IMR-90 (cell line): ENCODE measurements around the gene CTNNA1. TPM values are rescaled to one million over a fixed set of nuclear protein-coding genes. Genes with fewer than 3 reads are reported as not detected.

Source experiments
- ATAC-seq: fragments of 200-7000 bp; cut with Tn5 transposase; 2 replicates; pipeline ENCODE4 v1.9.1; 2020; ENCODE audit warnings: low read depth, mild to moderate bottlenecking, moderate library complexity
- BruUV-seq: library from RNA; stranded (reverse); fragments of 400-500 nt; replicated peaks from 2 replicates; lab custom pipeline; 2021; lab: Mats Ljungman, UMichigan
- CTCF ChIA-PET: fragments of 300-600 bp; formaldehyde crosslinking; extraction: SDS; loops from one replicate; lab custom pipeline; 2021; ENCODE audit warnings: antibody characterized with exemption; lab: Yijun Ruan, JAX
- POLR2A ChIA-PET: fragments of 300-600 bp; sonication (Branson Sonifier 250); formaldehyde crosslinking; loops from one replicate; lab custom pipeline; 2022; ENCODE audit warnings: antibody characterized with exemption; ENCODE audit not compliant: unreplicated experiment; lab: Charles Lee
- DNase-seq: peaks from one replicate; pipeline ENCODE4 v3.0.0; 2013
- H2AFZ ChIP-seq: replicated peaks from 2 replicates; pipeline ENCODE3; 2013; ENCODE audit warnings: low read length, mild to moderate bottlenecking; ENCODE audit not compliant: poor library complexity
- H2AK5ac ChIP-seq: 2 replicates; pipeline ENCODE4 v1.6.1; 2013; ENCODE audit warnings: low read depth, low read length, inconsistent platforms
- H2AK9ac ChIP-seq: replicated peaks from 2 replicates; pipeline ENCODE3; 2013; ENCODE audit warnings: mild to moderate bottlenecking, low read depth, low read length, moderate library complexity; ENCODE audit not compliant: poor library complexity
- H2BK120ac ChIP-seq: 2 replicates; pipeline ENCODE4 v1.6.1; 2013; ENCODE audit warnings: low read depth, low read length, inconsistent platforms
- H2BK15ac ChIP-seq: 3 replicates; pipeline ENCODE4 v1.6.1; 2013; ENCODE audit warnings: low read depth, low read length, inconsistent platforms
- H2BK20ac ChIP-seq: 2 replicates; pipeline ENCODE4 v1.6.1; 2013; ENCODE audit warnings: low read depth, mild to moderate bottlenecking, inconsistent platforms, low read length, moderate library complexity
- H2BK5ac ChIP-seq: 2 replicates; pipeline ENCODE4 v1.6.1; 2013; ENCODE audit warnings: mild to moderate bottlenecking, low read depth, low read length, inconsistent platforms; ENCODE audit not compliant: poor library complexity, severe bottlenecking
- H3K14ac ChIP-seq: replicated peaks from 2 replicates; pipeline ENCODE4 v1.6.1; 2013; ENCODE audit warnings: low read depth, low read length, inconsistent platforms
- H3K18ac ChIP-seq: 2 replicates; pipeline ENCODE4 v1.6.1; 2013; ENCODE audit warnings: low read depth, low read length, control low read depth
- H3K23ac ChIP-seq: 2 replicates; pipeline ENCODE4 v1.6.1; 2013; ENCODE audit warnings: low read depth, low read length, inconsistent platforms
- H3K27ac ChIP-seq: 2 replicates; pipeline ENCODE4 v1.5.1; 2013; ENCODE audit warnings: mild to moderate bottlenecking, control low read depth, low read length; ENCODE audit not compliant: insufficient read depth
- H3K27me3 ChIP-seq: 2 replicates; pipeline ENCODE4 v1.6.1; 2013; ENCODE audit warnings: low read length; ENCODE audit not compliant: control insufficient read depth, insufficient read depth
- H3K36me3 ChIP-seq: 2 replicates; pipeline ENCODE4 v1.6.1; 2013; ENCODE audit warnings: low read length, mixed read lengths; ENCODE audit not compliant: control insufficient read depth, insufficient read depth
- H3K4ac ChIP-seq: 2 replicates; pipeline ENCODE4 v1.6.1; 2013; ENCODE audit warnings: low read depth, low read length, inconsistent platforms
- H3K4me1 ChIP-seq: 2 replicates; pipeline ENCODE4 v1.6.1; 2013; ENCODE audit warnings: low read length, mixed read lengths; ENCODE audit not compliant: control insufficient read depth, insufficient read depth
- H3K4me2 ChIP-seq: 2 replicates; pipeline ENCODE4 v1.6.1; 2013; ENCODE audit warnings: low read depth, mild to moderate bottlenecking, control low read depth, low read length, moderate library complexity
- H3K4me3 ChIP-seq: 2 replicates; pipeline ENCODE4 v1.5.1; 2013; ENCODE audit warnings: low read depth, mild to moderate bottlenecking, control low read depth, low read length, moderate library complexity; ENCODE audit not compliant: insufficient read depth
- H3K56ac ChIP-seq: 2 replicates; pipeline ENCODE4 v1.6.1; 2013; ENCODE audit warnings: low read length, inconsistent platforms; ENCODE audit not compliant: insufficient read depth; ENCODE audit errors: extremely low read depth
- H3K79me1 ChIP-seq, 2 experiments: 2 replicates each; pipeline ENCODE4 v1.6.1; 2013; ENCODE audit warnings: low read length in 2 of 2, inconsistent platforms in 1 of 2, low read depth in 1 of 2
- H3K9ac ChIP-seq: 2 replicates; pipeline ENCODE4 v1.6.1; 2013; ENCODE audit warnings: low read depth, low read length, control low read depth
- H3K9me1 ChIP-seq: 2 replicates; pipeline ENCODE4 v1.6.1; 2013; ENCODE audit warnings: low read length, inconsistent platforms; ENCODE audit not compliant: insufficient read depth
- H3K9me3 ChIP-seq: 2 replicates; pipeline ENCODE4 v1.6.1; 2013; ENCODE audit warnings: low read length; ENCODE audit not compliant: control insufficient read depth, insufficient read depth
- H4K20me1 ChIP-seq: 2 replicates; pipeline ENCODE4 v1.6.1; 2013; ENCODE audit warnings: low read length, inconsistent platforms; ENCODE audit not compliant: insufficient read depth
- H4K5ac ChIP-seq: 2 replicates; pipeline ENCODE4 v1.6.1; 2013; ENCODE audit warnings: mild to moderate bottlenecking, low read depth, low read length, control low read depth
- H4K8ac ChIP-seq, 2 experiments: 2 replicates each; pipeline ENCODE4 v1.6.1; 2013; ENCODE audit warnings: low read depth in 2 of 2, low read length in 2 of 2, control low read depth in 1 of 2, inconsistent platforms in 1 of 2
- H4K91ac ChIP-seq: 2 replicates; pipeline ENCODE4 v1.6.1; 2013; ENCODE audit warnings: low read depth, low read length, inconsistent platforms; ENCODE audit not compliant: insufficient read depth
- CEBPB ChIP-seq: IDR thresholded peaks from 2 replicates; pipeline ENCODE4 v1.6.1; 2012; ENCODE audit warnings: low read depth, low read length, improper control_type of control experiment
- CHD1 ChIP-seq: IDR thresholded peaks from 2 replicates; pipeline ENCODE4 v1.6.1; 2012; ENCODE audit warnings: low read depth, low read length, improper control_type of control experiment
- MAFK ChIP-seq: IDR thresholded peaks from 2 replicates; pipeline ENCODE4 v1.6.1; 2012; ENCODE audit warnings: low read depth, low read length, improper control_type of control experiment
- RCOR1 ChIP-seq: IDR thresholded peaks from 2 replicates; pipeline ENCODE4 v1.6.1; 2012; ENCODE audit warnings: mild to moderate bottlenecking, low read length, improper control_type of control experiment; ENCODE audit not compliant: insufficient replicate concordance
- WGBS, 2 experiments: methylation state at CpG; one replicate each; pipeline versions ENCODE4 v1.1.5 to v1.1.7; 2013; ENCODE audit warnings: missing lambda C conversion rate in 2 of 2; ENCODE audit not compliant: insufficient read length in 1 of 2; ENCODE audit errors: extremely low coverage in 2 of 2; 5-methylcytosine and 5-hydroxymethylcytosine counted together
- dilution Hi-C: fragments of 300-500 bp; cut with HindIII; formaldehyde crosslinking; loops from one replicate; pipeline ENCODE4 v1.14.3; 2018; ENCODE audit warnings: low sequenced_read_pairs; ENCODE audit not compliant: unreplicated experiment
- in situ Hi-C: fragments of 300-500 bp; cut with MboI; formaldehyde crosslinking; loops from 3 replicates; pipeline ENCODE4 v1.14.3; 2019; ENCODE audit warnings: low sequenced_read_pairs, inconsistent platforms, mixed read lengths
- intact Hi-C: fragments of 100-400 bp; cut with micrococcal nuclease; formaldehyde crosslinking; loops from 2 replicates; pipeline ENCODE4 v1.10.0; 2022
- polyA plus RNA-seq, 3 experiments: library from polyadenylated mRNA; depleted of rRNA; stranded (reverse); fragments of >200 nt; gene quantifications; 2 replicates each; pipeline ENCODE4 v1.2.3, GENCODE V29; 2012; ENCODE audit warnings: low replicate concordance in 1 of 3
- total RNA-seq: library from RNA; depleted of rRNA; stranded (reverse); fragments of >200 nt; gene quantifications from 2 replicates; pipeline ENCODE4 v1.2.3, GENCODE V29; 2012

Gene CTNNA1
- total and polyA plus RNA-seq, 2 of the 4 experiments (the other 2 are of a cell fraction) = 220 to 471 TPM

GRCh38 chr5:138849882-138850281, 96.7 kb downstream of the CTNNA1 start:
- Histone ChIP-seq H3K56ac (no peak overlapping the region), H3K9me1 (peaks cover 5% of the 10 kb centered on the region; the same call in 1 of the 2 replicates), H2AK5ac (no peak overlapping the region), H4K20me1 (peaks cover 55% of the 10 kb centered on the region), H2AK9ac (no peak overlapping the region), H3K14ac (no peak overlapping the region), H3K9ac (no peak overlapping the region), H3K27ac (no peak overlapping the region), H3K27me3 (no peaks in the 10 kb centered on the region), H3K23ac (0 out of 2 replicates have a peak overlapping the region, but pooled peaks have one; percentile 9), H4K8ac (no peak overlapping the region), H4K5ac (no peak overlapping the region), H3K4ac (no peak overlapping the region), H3K4me2 (no peak overlapping the region), H4K91ac (no peak overlapping the region), H2BK20ac (no peak overlapping the region), H2BK5ac (no peak overlapping the region), H3K9me3 (no peaks in the 10 kb centered on the region), H3K36me3 (0 out of 2 replicates have a peak, but pooled peaks cover 1% of the 10 kb centered on the region), H3K4me3 (no peak overlapping the region), H2AFZ (no peak overlapping the region), H2BK15ac (no peak overlapping the region), H2BK120ac (no peak overlapping the region), H3K79me1 (peaks cover 31 to 85% of the 10 kb centered on the region in 2 experiments), H3K18ac (no peak overlapping the region), H3K4me1 (peaks cover 9% of the 10 kb centered on the region)
- 80% methylated on average over 1 of the region's 1 CpG; no CpG with 5 or more reads in 1 of the 2 experiments for WGBS, 2 experiments
- POLR2A ChIA-PET = no interaction called here
- intact Hi-C loops (loop anchor here (5.0 kb wide), 1 partner anchor 53 kb away; no protein-coding TSS in a partner anchor), dilution Hi-C loops (no loop called here), in situ Hi-C loops (no loop called here)
- ATAC-seq (no peak), DNase-seq (no peak)
- no TSS peak for BruUV-seq
- TF ChIP-seq CEBPB (peak; percentile 60), CHD1 (no peak), MAFK (peak; percentile 86), RCOR1 (no peak)
- CTCF ChIA-PET = no interaction called here
